HEK293 (cell line): Measurements from ENCODE around the gene MCF2L.
A peak's percentile ranks its signal among the peaks of the same experiment; 100 is the strongest.

Experiments used
- CTCF ChIA-PET: fragments of 350-600 bp; formaldehyde crosslinking; extraction: SDS; loops from one replicate; lab custom pipeline; 2021; ENCODE audit warnings: antibody characterized with exemption; lab: Yijun Ruan, JAX
- POLR2A ChIA-PET: fragments of 300-600 bp; formaldehyde crosslinking; extraction: SDS; loops from one replicate; lab custom pipeline; 2020; ENCODE audit warnings: antibody characterized with exemption, inconsistent platforms; lab: Yijun Ruan, JAX
- H3K27ac ChIP-seq: fragments of 200-500 bp; sonication (Bioruptor generic); 2 replicates; pipeline ENCODE4 v1.5.1; 2014; ENCODE audit warnings: low read depth, low read length, control low read depth, inconsistent platforms; ENCODE audit errors: extremely low read depth
- H3K36me3 ChIP-seq, 2 experiments: fragments of 200-500 bp in 1 of 2; sonication (Bioruptor generic) in 1 of 2; 1 replicate in 1 of 2; 2 replicates in 1 of 2; pipeline ENCODE4 v1.5.1; 2014 to 2017; ENCODE audit warnings: inconsistent platforms in 2 of 2, low read length in 2 of 2; ENCODE audit not compliant: control insufficient read depth in 2 of 2, insufficient read depth in 1 of 2
- H3K4me1 ChIP-seq: fragments of 200-500 bp; sonication (Bioruptor generic); 2 replicates; pipeline ENCODE4 v1.5.1; 2014; ENCODE audit warnings: mild to moderate bottlenecking, low read length, inconsistent platforms; ENCODE audit not compliant: control insufficient read depth, insufficient read depth
- H3K4me3 ChIP-seq: 2 replicates; pipeline ENCODE4 v1.5.1; 2011; ENCODE audit warnings: low read depth, mild to moderate bottlenecking, control low read depth, low read length, moderate library complexity
- H3K9me3 ChIP-seq: fragments of 200-500 bp; sonication (Bioruptor generic); 2 replicates; pipeline ENCODE4 v1.5.1; 2014; ENCODE audit warnings: low read depth, low read length, inconsistent platforms; ENCODE audit not compliant: control insufficient read depth, insufficient read depth
- EGR2 ChIP-seq: fragments of 450-650 bp; formaldehyde crosslinking; IDR thresholded peaks from 2 replicates; pipeline ENCODE4 v1.5.1; 2016; ENCODE audit warnings: low read depth, missing biosample characterization, missing genetic modification characterization
- GLIS1 ChIP-seq: fragments of 450-650 bp; formaldehyde crosslinking; IDR thresholded peaks from 2 replicates; pipeline ENCODE4 v1.5.1; 2016; ENCODE audit warnings: missing biosample characterization, missing genetic modification characterization
- IKZF3 ChIP-seq: fragments of 450-650 bp; IDR thresholded peaks from 2 replicates; pipeline ENCODE4 v1.5.0; 2018; ENCODE audit warnings: missing biosample characterization, mild to moderate bottlenecking, missing genetic modification characterization, moderate library complexity
- KLF10 ChIP-seq: fragments of 450-650 bp; IDR thresholded peaks from 2 replicates; pipeline ENCODE4 v1.5.1; 2018; ENCODE audit warnings: missing biosample characterization, mild to moderate bottlenecking, missing genetic modification characterization
- KLF9 ChIP-seq: fragments of 450-650 bp; formaldehyde crosslinking; IDR thresholded peaks from 2 replicates; pipeline ENCODE4 v1.5.1; 2016; ENCODE audit warnings: missing biosample characterization, missing genetic modification characterization, low read depth
- OVOL3 ChIP-seq: fragments of 450-650 bp; formaldehyde crosslinking; IDR thresholded peaks from 2 replicates; pipeline ENCODE4 v1.5.1; 2016; ENCODE audit warnings: missing biosample characterization, missing genetic modification characterization
- PATZ1 ChIP-seq: fragments of 450-650 bp; formaldehyde crosslinking; IDR thresholded peaks from 2 replicates; pipeline ENCODE4 v1.5.1; 2016; ENCODE audit warnings: missing biosample characterization, missing genetic modification characterization
- SP2 ChIP-seq: fragments of 450-650 bp; formaldehyde crosslinking; IDR thresholded peaks from 2 replicates; pipeline ENCODE4 v1.5.1; 2016; ENCODE audit warnings: missing biosample characterization, missing genetic modification characterization
- SP7 ChIP-seq: fragments of 450-650 bp; formaldehyde crosslinking; IDR thresholded peaks from 2 replicates; pipeline ENCODE4 v1.5.1; 2016; ENCODE audit warnings: missing biosample characterization, missing genetic modification characterization
- ZBTB44 ChIP-seq: fragments of 450-650 bp; IDR thresholded peaks from 2 replicates; pipeline ENCODE4 v1.5.1; 2018; ENCODE audit warnings: missing biosample characterization, mild to moderate bottlenecking, missing genetic modification characterization
- ZBTB49 ChIP-seq: fragments of 450-650 bp; formaldehyde crosslinking; IDR thresholded peaks from 2 replicates; pipeline ENCODE4 v1.5.1; 2016; ENCODE audit warnings: missing biosample characterization, missing genetic modification characterization, low read depth
- ZEB2 ChIP-seq: fragments of 450-650 bp; formaldehyde crosslinking; IDR thresholded peaks from 2 replicates; pipeline ENCODE4 v1.5.1; 2016; ENCODE audit warnings: missing biosample characterization, missing genetic modification characterization
- ZIC2 ChIP-seq: fragments of 450-650 bp; formaldehyde crosslinking; IDR thresholded peaks from 2 replicates; pipeline ENCODE4 v1.5.1; 2016; ENCODE audit warnings: missing biosample characterization, missing genetic modification characterization
- ZNF2 ChIP-seq: fragments of 450-650 bp; formaldehyde crosslinking; IDR thresholded peaks from 2 replicates; pipeline ENCODE4 v1.5.1; 2016; ENCODE audit warnings: missing biosample characterization, missing genetic modification characterization
- ZNF223 ChIP-seq: fragments of 450-650 bp; formaldehyde crosslinking; IDR thresholded peaks from 2 replicates; pipeline ENCODE4 v1.5.1; 2016; ENCODE audit warnings: missing biosample characterization, missing genetic modification characterization
- ZNF335 ChIP-seq: fragments of 450-650 bp; formaldehyde crosslinking; conservative IDR thresholded peaks from 2 replicates; pipeline ENCODE4 v1.5.1; 2016; ENCODE audit warnings: missing biosample characterization, missing genetic modification characterization
- ZNF366 ChIP-seq: fragments of 450-650 bp; formaldehyde crosslinking; conservative IDR thresholded peaks from 2 replicates; pipeline ENCODE4 v1.5.1; 2016; ENCODE audit warnings: missing biosample characterization, missing genetic modification characterization
- ZNF394 ChIP-seq: fragments of 450-650 bp; formaldehyde crosslinking; IDR thresholded peaks from 2 replicates; pipeline ENCODE4 v1.5.1; 2016; ENCODE audit warnings: missing biosample characterization, missing genetic modification characterization, mild to moderate bottlenecking, moderate library complexity, borderline replicate concordance
- ZNF48 ChIP-seq: fragments of 450-650 bp; formaldehyde crosslinking; IDR thresholded peaks from 2 replicates; pipeline ENCODE4 v1.5.1; 2016; ENCODE audit warnings: missing biosample characterization, missing genetic modification characterization
- ZNF501 ChIP-seq: fragments of 450-650 bp; formaldehyde crosslinking; IDR thresholded peaks from 2 replicates; pipeline ENCODE4 v1.5.1; 2016; ENCODE audit warnings: missing biosample characterization, missing genetic modification characterization
- ZNF518A ChIP-seq: fragments of 450-650 bp; formaldehyde crosslinking; conservative IDR thresholded peaks from 2 replicates; pipeline ENCODE4 v1.5.1; 2016; ENCODE audit warnings: low read depth, missing biosample characterization, missing genetic modification characterization
- ZNF585B ChIP-seq: fragments of 450-650 bp; formaldehyde crosslinking; IDR thresholded peaks from 2 replicates; pipeline ENCODE4 v1.5.1; 2016; ENCODE audit warnings: missing biosample characterization, missing genetic modification characterization
- ZNF600 ChIP-seq: fragments of 450-650 bp; formaldehyde crosslinking; IDR thresholded peaks from 2 replicates; pipeline ENCODE4 v1.5.1; 2016; ENCODE audit warnings: missing biosample characterization, missing genetic modification characterization
- ZNF660 ChIP-seq: fragments of 450-650 bp; IDR thresholded peaks from 2 replicates; pipeline ENCODE4 v1.5.1; 2018; ENCODE audit warnings: missing biosample characterization, mild to moderate bottlenecking, missing genetic modification characterization
- ZSCAN30 ChIP-seq: fragments of 450-650 bp; IDR thresholded peaks from 2 replicates; pipeline ENCODE4 v1.5.1; 2018; ENCODE audit warnings: missing biosample characterization, mild to moderate bottlenecking, missing genetic modification characterization, moderate library complexity

Gene MCF2L

GRCh38 chr13:112942689-112943308 is 26.2 kb upstream of the MCF2L start (continued):
- TF ChIP-seq ZBTB49: no peak
- peak; percentile 68; the same call in 1 of the 2 replicates for TF ChIP-seq ZNF660 (tag by site-specific recombination)
- peak; percentile 78 for TF ChIP-seq ZEB2 (tag by site-specific recombination)
- TF ChIP-seq KLF10 (tag by site-specific recombination): peak; percentile 28
- peak; percentile 86 for TF ChIP-seq KLF9 (tag by site-specific recombination)
- peak; percentile 73 for TF ChIP-seq ZNF366 (tag by site-specific recombination)
- TF ChIP-seq SP2 (tag by site-specific recombination): peak; percentile 54; the same call in 1 of the 2 replicates
- TF ChIP-seq ZNF600 (tag by site-specific recombination): peak; percentile 38; the same call in 1 of the 2 replicates
- peak; percentile 72 for TF ChIP-seq ZNF335 (tag by site-specific recombination)
- TF ChIP-seq ZBTB44 (tag by site-specific recombination): peak; percentile 70
- TF ChIP-seq ZNF223 (tag by site-specific recombination): 0 out of 2 replicates have a peak, but pooled peaks have one; percentile 57
- peak; percentile 26; the same call in 1 of the 2 replicates for TF ChIP-seq ZIC2 (tag by site-specific recombination)
- peak; percentile 95 for TF ChIP-seq IKZF3 (tag by site-specific recombination)
- no peak for TF ChIP-seq ZNF585B
- peak; percentile 72 for TF ChIP-seq SP7
- peak; percentile 78 for TF ChIP-seq ZSCAN30
- TF ChIP-seq GLIS1 (tag by site-specific recombination): peak; percentile 19; the same call in 1 of the 2 replicates
- peak; percentile 56; the same call in 1 of the 2 replicates for TF ChIP-seq ZNF501 (tag by site-specific recombination)
- TF ChIP-seq ZNF394 (tag by site-specific recombination): 0 out of 2 replicates have a peak, but pooled peaks have one; percentile 24
- TF ChIP-seq ZNF2 (tag by site-specific recombination): peak; percentile 100
- peak; percentile 59 for TF ChIP-seq EGR2 (tag by site-specific recombination)

GRCh38 chr13:112943309-112944125 is 25.5 kb upstream of the MCF2L start:
- H3K36me3 ChIP-seq: no peaks in the 10 kb centered on the region
- ChIA-PET POLR2A (interaction anchor here (0.7 kb wide), 1 partner anchor 453 kb away, joined by 7 read pairs; no protein-coding TSS in a partner anchor), CTCF (interaction anchor here (0.6 to 3.5 kb wide), 20 partner anchors 7 to 251 kb away, joined by 3 to 42 read pairs (median 4); partner anchors contain the start of gene MCF2L)
- H3K27ac ChIP-seq: peak overlapping the region; percentile 46; the same call in 1 of the 2 replicates
- H3K4me3 ChIP-seq: peak overlapping the region; percentile 37
- H3K4me1 ChIP-seq: no peaks in the 10 kb centered on the region; the same call in 1 of the 2 replicates
- no peaks in the 10 kb centered on the region for H3K9me3 ChIP-seq
- no peak for TF ChIP-seq ZNF518A
- peak; percentile 42 for TF ChIP-seq PATZ1 (tag by site-specific recombination)
- no peak for TF ChIP-seq OVOL3
- no peak for TF ChIP-seq ZNF48 (tag by site-specific recombination)
